WTC11 (cell line): ENCODE measurements around the gene ZNF605. TPM values are rescaled to one million over a fixed set of nuclear protein-coding genes. Genes with fewer than 3 reads are reported as not detected.

Source experiments
- ATAC-seq: fragments of 200-7000 bp; cut with Tn5 transposase; 2 replicates; pipeline ENCODE4 v1.10.0; 2021; ENCODE audit warnings: mild to moderate bottlenecking, moderate library complexity
- Bru-seq: library from RNA; stranded (reverse); fragments of 400-500 nt; gene quantifications from one replicate; lab custom pipeline; 2021; lab: Mats Ljungman, UMichigan
- CTCF ChIA-PET: fragments of 300-600 bp; sonication (Branson Sonifier 250); formaldehyde crosslinking; loops from one replicate; lab custom pipeline; 2021; ENCODE audit warnings: antibody characterized with exemption; lab: Charles Lee
- POLR2A ChIA-PET: fragments of 350-600 bp; sonication (Branson Sonifier 250); formaldehyde crosslinking; loops from one replicate; lab custom pipeline; 2021; ENCODE audit warnings: antibody characterized with exemption; lab: Charles Lee
- DNase-seq: peaks from one replicate; pipeline ENCODE4 v3.0.0; 2021; ENCODE audit warnings: low spot score
- H3K27ac Mint-ChIP-seq: 2 replicates; pipeline ENCODE4 v1.8.0; 2021; ENCODE audit warnings: mixed read lengths
- H3K27me3 Mint-ChIP-seq: 2 replicates; pipeline ENCODE4 v1.8.0; 2021; ENCODE audit warnings: low read depth, mild to moderate bottlenecking, moderate library complexity, mixed read lengths
- H3K36me3 Mint-ChIP-seq: 2 replicates; pipeline ENCODE4 v1.8.0; 2021; ENCODE audit warnings: mixed read lengths
- H3K4me1 Mint-ChIP-seq: 2 replicates; pipeline ENCODE4 v1.8.0; 2022; ENCODE audit warnings: mixed read lengths
- H3K4me3 Mint-ChIP-seq: 2 replicates; pipeline ENCODE4 v1.8.0; 2021; ENCODE audit warnings: mild to moderate bottlenecking, moderate library complexity, mixed read lengths
- H3K9me3 Mint-ChIP-seq: 2 replicates; pipeline ENCODE4 v1.8.0; 2021; ENCODE audit warnings: mixed read lengths
- ATF2 ChIP-seq: sonication (generic); formaldehyde crosslinking; IDR thresholded peaks from 2 replicates; pipeline ENCODE4 v1.8.1; 2022; ENCODE audit warnings: low read depth, missing genetic modification reagents, borderline replicate concordance
- CDX4 ChIP-seq: fragments of 250-450 bp; sonication (Bioruptor Pico); IDR thresholded peaks from 2 replicates; pipeline ENCODE4 v1.9.0; 2021; ENCODE audit warnings: moderate library complexity, mild to moderate bottlenecking, inconsistent platforms, borderline replicate concordance
- E2F4 ChIP-seq: sonication (generic); formaldehyde crosslinking; IDR thresholded peaks from 2 replicates; pipeline ENCODE4 v1.8.1; 2022; ENCODE audit warnings: low read depth, mild to moderate bottlenecking, moderate library complexity, missing genetic modification reagents, borderline replicate concordance
- ETV6 ChIP-seq: sonication (generic); formaldehyde crosslinking; IDR thresholded peaks from 2 replicates; pipeline ENCODE4 v1.8.1; 2022; ENCODE audit warnings: mild to moderate bottlenecking, missing genetic modification reagents
- FOXJ3 ChIP-seq: sonication (generic); formaldehyde crosslinking; IDR thresholded peaks from 2 replicates; pipeline ENCODE4 v1.9.0; 2021; ENCODE audit warnings: missing genetic modification reagents, mild to moderate bottlenecking, borderline replicate concordance
- FOXK1 ChIP-seq: sonication (generic); formaldehyde crosslinking; IDR thresholded peaks from 2 replicates; pipeline ENCODE4 v1.8.0; 2022; ENCODE audit warnings: mild to moderate bottlenecking, moderate library complexity, missing genetic modification reagents
- FOXP4 ChIP-seq: sonication (generic); formaldehyde crosslinking; IDR thresholded peaks from 2 replicates; pipeline ENCODE4 v1.8.0; 2022; ENCODE audit warnings: mild to moderate bottlenecking, missing genetic modification reagents
- GABPB1 ChIP-seq: sonication (generic); formaldehyde crosslinking; IDR thresholded peaks from 2 replicates; pipeline ENCODE4 v1.8.1; 2023; ENCODE audit warnings: mild to moderate bottlenecking, missing genetic modification reagents
- HMGXB4 ChIP-seq: sonication (generic); formaldehyde crosslinking; IDR thresholded peaks from 2 replicates; pipeline ENCODE4 v1.8.1; 2023; ENCODE audit warnings: mild to moderate bottlenecking, moderate library complexity, missing genetic modification reagents
- JAZF1 ChIP-seq: fragments of 250-450 bp; sonication (Bioruptor Pico); IDR thresholded peaks from 2 replicates; pipeline ENCODE4 v1.9.0; 2021; ENCODE audit warnings: moderate library complexity, mild to moderate bottlenecking, inconsistent platforms
- JUN ChIP-seq: sonication (generic); formaldehyde crosslinking; IDR thresholded peaks from 2 replicates; pipeline ENCODE4 v1.8.0; 2023; ENCODE audit warnings: mild to moderate bottlenecking, missing genetic modification reagents
- MXD4 ChIP-seq: fragments of 250-450 bp; sonication (Bioruptor Pico); IDR thresholded peaks from 2 replicates; pipeline ENCODE4 v1.8.0; 2021; ENCODE audit warnings: mild to moderate bottlenecking, moderate library complexity, borderline replicate concordance
- MYBL2 ChIP-seq: sonication (generic); formaldehyde crosslinking; IDR thresholded peaks from 2 replicates; pipeline ENCODE4 v1.8.1; 2023; ENCODE audit warnings: mild to moderate bottlenecking, moderate library complexity, missing genetic modification reagents
- NR2C2 ChIP-seq: sonication (generic); formaldehyde crosslinking; IDR thresholded peaks from 2 replicates; pipeline ENCODE4 v1.8.0; 2022; ENCODE audit warnings: mild to moderate bottlenecking, missing genetic modification reagents
- PRDM15 ChIP-seq: sonication (generic); formaldehyde crosslinking; IDR thresholded peaks from 2 replicates; pipeline ENCODE4 v1.8.0; 2022; ENCODE audit warnings: missing genetic modification reagents
- SP1 ChIP-seq: sonication (generic); formaldehyde crosslinking; conservative IDR thresholded peaks from 2 replicates; pipeline ENCODE4 v1.8.1; 2022; ENCODE audit warnings: missing genetic modification reagents
- ZBTB21 ChIP-seq: sonication (generic); formaldehyde crosslinking; IDR thresholded peaks from 2 replicates; pipeline ENCODE4 v1.8.1; 2023; ENCODE audit warnings: mild to moderate bottlenecking, missing genetic modification reagents, borderline replicate concordance
- ZBTB43 ChIP-seq: sonication (generic); formaldehyde crosslinking; IDR thresholded peaks from 2 replicates; pipeline ENCODE4 v1.8.1; 2023; ENCODE audit warnings: mild to moderate bottlenecking, missing genetic modification reagents
- ZNF138 ChIP-seq: sonication (generic); formaldehyde crosslinking; conservative IDR thresholded peaks from 2 replicates; pipeline ENCODE4 v1.8.1; 2022; ENCODE audit warnings: mild to moderate bottlenecking, moderate library complexity, missing genetic modification reagents
- ZNF263 ChIP-seq: sonication (generic); formaldehyde crosslinking; IDR thresholded peaks from 2 replicates; pipeline ENCODE4 v1.8.1; 2022; ENCODE audit warnings: low read depth, mild to moderate bottlenecking, moderate library complexity, missing genetic modification reagents
- long read RNA-seq, 3 experiments: library from RNA in 1 of 3; library from capped mRNA in 1 of 3; library from polyadenylated mRNA in 1 of 3; unstranded in 2 of 3; stranded (forward) in 1 of 3; transcript quantifications; one replicate each; pipeline ENCODE4 v2.0.0, GENCODE V29; 2021
- total RNA-seq: library from RNA; stranded (reverse); gene quantifications from 3 replicates; pipeline ENCODE4 v1.2.3, GENCODE V29; 2021

Gene ZNF605
- total RNA-seq, result 15.7 to 21.1 TPM (median 18.3 TPM) in 3 replicates
- percentile 70 among the genes with signal in this experiment for Bru-seq, nascent RNA
- long read RNA-seq, experiment 1, full-length matches to known transcripts, result 10 of 33 reads
- long read RNA-seq, experiment 1, partial matches to known transcripts, result 1 of 33 reads
- long read RNA-seq, experiment 1, other reads (novel, unspliced or antisense), result 22 of 33 reads
- long read RNA-seq, experiment 2, partial matches to known transcripts, result 1 of 22 reads
- long read RNA-seq, experiment 2, other reads (novel, unspliced or antisense), result 20 of 22 reads
- long read RNA-seq, experiment 3, partial matches to known transcripts, result 0 of 15 reads
- long read RNA-seq, experiment 3, other reads (novel, unspliced or antisense), result 14 of 15 reads

GRCh38 chr12:132956011-132956788 is at the start of gene ZNF605:
ZNF605 (minus strand) TSS chr12:132956306; CDS start chr12:132945635, 10,671 bp downstream.
- DNase-seq (peak; percentile 93), ATAC-seq (peak; percentile 94)
- Mint-ChIP-seq H3K27ac (peak within 1 kb of the TSS; percentile 76), H3K9me3 (peaks cover 35% of the 10 kb centered on the region), H3K4me3 (peak within 1 kb of the TSS; percentile 88), H3K27me3 (no peaks in the 10 kb centered on the region; the same call in none of the 2 replicates), H3K4me1 (peaks cover 14% of the 10 kb centered on the region), H3K36me3 (peaks cover 35% of the 10 kb centered on the region)
- ChIA-PET POLR2A (no interaction called here), CTCF (interaction anchor here (0.6 to 1.3 kb wide), 4 partner anchors 8 to 124 kb away, joined by 3 to 5 read pairs (median 3); no protein-coding TSS in a partner anchor)
- TF ChIP-seq NR2C2 (CRISPR knock-in tag), result peak; percentile 76
- TF ChIP-seq ETV6 (CRISPR knock-in tag), result peak; percentile 32; the same call in 1 of the 2 replicates
- TF ChIP-seq E2F4 (CRISPR knock-in tag), result 0 out of 2 replicates have a peak, but pooled peaks have one; percentile 20
- TF ChIP-seq FOXP4, result peak; percentile 80
- TF ChIP-seq JAZF1 (CRISPR knock-in tag), result no peak
- peak; percentile 64; the same call in 1 of the 2 replicates for TF ChIP-seq GABPB1
- TF ChIP-seq ZBTB43 (CRISPR knock-in tag), result no peak
- TF ChIP-seq PRDM15 (CRISPR knock-in tag), result 0 out of 2 replicates have a peak, but pooled peaks have one; percentile 11
- TF ChIP-seq SP1 (CRISPR knock-in tag), result peak; percentile 62
- peak; percentile 60; the same call in 1 of the 2 replicates for TF ChIP-seq ZBTB21
- TF ChIP-seq HMGXB4 (CRISPR knock-in tag), result 0 out of 2 replicates have a peak, but pooled peaks have one; percentile 74
- no peak for TF ChIP-seq ZNF263 (CRISPR knock-in tag)
- TF ChIP-seq MYBL2, result 0 out of 2 replicates have a peak, but pooled peaks have one; percentile 39
- no peak for TF ChIP-seq FOXJ3 (CRISPR knock-in tag)
- TF ChIP-seq ATF2, result no peak
- TF ChIP-seq JUN (CRISPR knock-in tag), result 0 out of 2 replicates have a peak, but pooled peaks have one; percentile 31
- no peak for TF ChIP-seq CDX4 (CRISPR knock-in tag)
- peak; percentile 65; the same call in 1 of the 2 replicates for TF ChIP-seq FOXK1 (CRISPR knock-in tag)
- no peak for TF ChIP-seq MXD4 (CRISPR knock-in tag)
- TF ChIP-seq ZNF138 (CRISPR knock-in tag), result no peak
